Measurements from ENCODE around the gene SPATA46.

DNA sequence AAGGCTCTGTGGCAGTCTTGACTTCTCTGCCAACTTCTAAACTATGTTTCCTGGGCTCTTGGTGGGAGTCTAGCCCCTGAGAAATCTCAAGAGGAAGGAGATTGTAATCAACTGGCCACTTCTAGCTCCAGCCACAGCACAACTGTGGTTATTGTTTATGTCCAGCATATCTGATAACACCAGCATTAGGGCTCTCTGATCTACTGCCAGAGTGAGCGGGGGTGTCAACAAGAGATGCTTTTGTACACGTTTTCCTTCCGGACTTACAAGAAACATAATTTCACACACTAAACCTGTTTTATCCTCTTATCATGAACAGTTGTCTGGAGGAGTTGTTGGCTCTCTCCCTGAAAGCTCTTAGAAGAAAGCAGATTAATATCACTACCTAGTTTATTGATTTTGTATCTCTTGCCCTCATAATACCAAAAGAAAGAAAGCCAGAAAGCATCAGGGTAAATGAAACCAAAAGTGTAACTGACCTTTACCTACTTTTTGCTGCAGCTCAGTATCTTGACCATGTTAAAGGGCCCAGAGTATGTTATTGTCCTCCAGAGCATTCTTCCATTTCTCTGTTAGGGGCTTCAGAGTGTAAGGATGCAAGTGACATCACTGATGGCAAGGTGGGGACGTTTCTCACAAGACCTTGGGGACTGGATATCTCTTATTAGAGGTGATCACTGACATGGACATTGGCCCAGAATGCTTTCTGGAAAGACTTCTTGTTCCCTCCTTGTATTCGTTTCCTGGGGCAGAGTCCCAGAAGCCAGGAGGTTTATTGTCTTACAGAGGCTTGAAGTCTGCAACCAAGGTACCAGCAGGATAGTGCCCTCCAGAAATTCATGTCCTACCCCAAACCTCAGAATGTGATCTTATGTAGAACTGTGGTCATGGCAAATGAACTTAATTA lies 44.9 kb upstream of the SPATA46 start:
- TF ChIP-seq, protein P1, sequence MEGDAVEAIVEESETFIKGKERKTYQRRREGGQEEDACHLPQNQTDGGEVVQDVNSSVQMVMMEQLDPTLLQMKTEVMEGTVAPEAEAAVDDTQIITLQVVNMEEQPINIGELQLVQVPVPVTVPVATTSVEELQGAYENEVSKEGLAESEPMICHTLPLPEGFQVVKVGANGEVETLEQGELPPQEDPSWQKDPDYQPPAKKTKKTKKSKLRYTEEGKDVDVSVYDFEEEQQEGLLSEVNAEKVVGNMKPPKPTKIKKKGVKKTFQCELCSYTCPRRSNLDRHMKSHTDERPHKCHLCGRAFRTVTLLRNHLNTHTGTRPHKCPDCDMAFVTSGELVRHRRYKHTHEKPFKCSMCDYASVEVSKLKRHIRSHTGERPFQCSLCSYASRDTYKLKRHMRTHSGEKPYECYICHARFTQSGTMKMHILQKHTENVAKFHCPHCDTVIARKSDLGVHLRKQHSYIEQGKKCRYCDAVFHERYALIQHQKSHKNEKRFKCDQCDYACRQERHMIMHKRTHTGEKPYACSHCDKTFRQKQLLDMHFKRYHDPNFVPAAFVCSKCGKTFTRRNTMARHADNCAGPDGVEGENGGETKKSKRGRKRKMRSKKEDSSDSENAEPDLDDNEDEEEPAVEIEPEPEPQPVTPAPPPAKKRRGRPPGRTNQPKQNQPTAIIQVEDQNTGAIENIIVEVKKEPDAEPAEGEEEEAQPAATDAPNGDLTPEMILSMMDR (conservative IDR thresholded peaks at IDR 0.05; ENCODE audit: low read length) = no peak
- no peak for TF ChIP-seq EZH2phosphoT487 (IDR thresholded peaks at IDR 0.05; ENCODE audit: borderline replicate concordance, low read depth, low read length)
